HEK293 (cell line): ENCODE data around the gene AGAP1.

Experiments used
- CTCF ChIA-PET: fragments of 350-600 bp; formaldehyde crosslinking; extraction: SDS; loops from one replicate; lab custom pipeline; 2021; ENCODE audit warnings: antibody characterized with exemption; lab: Yijun Ruan, JAX
- POLR2A ChIA-PET: fragments of 300-600 bp; formaldehyde crosslinking; extraction: SDS; loops from one replicate; lab custom pipeline; 2020; ENCODE audit warnings: antibody characterized with exemption, inconsistent platforms; lab: Yijun Ruan, JAX
- H3K27ac ChIP-seq: fragments of 200-500 bp; sonication (Bioruptor generic); 2 replicates; pipeline ENCODE4 v1.5.1; 2014; ENCODE audit warnings: low read depth, low read length, control low read depth, inconsistent platforms; ENCODE audit errors: extremely low read depth
- H3K36me3 ChIP-seq, 2 experiments: fragments of 200-500 bp in 1 of 2; sonication (Bioruptor generic) in 1 of 2; 1 replicate in 1 of 2; 2 replicates in 1 of 2; pipeline ENCODE4 v1.5.1; 2014 to 2017; ENCODE audit warnings: inconsistent platforms in 2 of 2, low read length in 2 of 2; ENCODE audit not compliant: control insufficient read depth in 2 of 2, insufficient read depth in 1 of 2
- H3K4me1 ChIP-seq: fragments of 200-500 bp; sonication (Bioruptor generic); 2 replicates; pipeline ENCODE4 v1.5.1; 2014; ENCODE audit warnings: mild to moderate bottlenecking, low read length, inconsistent platforms; ENCODE audit not compliant: control insufficient read depth, insufficient read depth
- H3K4me3 ChIP-seq: 2 replicates; pipeline ENCODE4 v1.5.1; 2011; ENCODE audit warnings: low read depth, mild to moderate bottlenecking, control low read depth, low read length, moderate library complexity
- H3K9me3 ChIP-seq: fragments of 200-500 bp; sonication (Bioruptor generic); 2 replicates; pipeline ENCODE4 v1.5.1; 2014; ENCODE audit warnings: low read depth, low read length, inconsistent platforms; ENCODE audit not compliant: control insufficient read depth, insufficient read depth
- BCL11B ChIP-seq: fragments of 450-650 bp; formaldehyde crosslinking; IDR thresholded peaks from 2 replicates; pipeline ENCODE4 v1.5.1; 2016; ENCODE audit warnings: low read depth, missing biosample characterization, missing genetic modification characterization
- MYNN ChIP-seq: fragments of 450-650 bp; formaldehyde crosslinking; IDR thresholded peaks from 2 replicates; pipeline ENCODE4 v1.5.1; 2016; ENCODE audit warnings: missing biosample characterization, missing genetic modification characterization, borderline replicate concordance
- PATZ1 ChIP-seq: fragments of 450-650 bp; formaldehyde crosslinking; IDR thresholded peaks from 2 replicates; pipeline ENCODE4 v1.5.1; 2016; ENCODE audit warnings: missing biosample characterization, missing genetic modification characterization
- SALL2 ChIP-seq: fragments of 450-650 bp; formaldehyde crosslinking; IDR thresholded peaks from 2 replicates; pipeline ENCODE4 v1.5.0; 2017; ENCODE audit warnings: missing biosample characterization, mild to moderate bottlenecking, missing genetic modification characterization, borderline replicate concordance
- ZBTB1 ChIP-seq: fragments of 450-650 bp; formaldehyde crosslinking; IDR thresholded peaks from 2 replicates; pipeline ENCODE4 v1.5.1; 2016; ENCODE audit warnings: missing biosample characterization, missing genetic modification characterization
- ZIC2 ChIP-seq: fragments of 450-650 bp; formaldehyde crosslinking; IDR thresholded peaks from 2 replicates; pipeline ENCODE4 v1.5.1; 2016; ENCODE audit warnings: missing biosample characterization, missing genetic modification characterization
- ZNF121 ChIP-seq: fragments of 450-650 bp; formaldehyde crosslinking; IDR thresholded peaks from 2 replicates; pipeline ENCODE4 v1.5.1; 2016; ENCODE audit warnings: missing biosample characterization, missing genetic modification characterization
- ZNF19 ChIP-seq: fragments of 450-650 bp; formaldehyde crosslinking; IDR thresholded peaks from 2 replicates; pipeline ENCODE4; 2016; ENCODE audit warnings: missing biosample characterization, missing genetic modification characterization, low read depth
- ZNF214 ChIP-seq: fragments of 450-650 bp; formaldehyde crosslinking; IDR thresholded peaks from 2 replicates; pipeline ENCODE4 v1.5.1; 2017; ENCODE audit warnings: missing biosample characterization, mild to moderate bottlenecking, missing genetic modification characterization, borderline replicate concordance
- ZNF561 ChIP-seq: fragments of 450-650 bp; IDR thresholded peaks from 2 replicates; pipeline ENCODE4 v1.5.1; 2018; ENCODE audit warnings: missing biosample characterization, missing genetic modification characterization, borderline replicate concordance
- ZNF600 ChIP-seq: fragments of 450-650 bp; formaldehyde crosslinking; IDR thresholded peaks from 2 replicates; pipeline ENCODE4 v1.5.1; 2016; ENCODE audit warnings: missing biosample characterization, missing genetic modification characterization
- ZNF677 ChIP-seq: fragments of 450-650 bp; IDR thresholded peaks from 2 replicates; pipeline ENCODE4 v1.5.0; 2018; ENCODE audit warnings: missing biosample characterization, mild to moderate bottlenecking, missing genetic modification characterization, moderate library complexity
- ZNF792 ChIP-seq: fragments of 450-650 bp; formaldehyde crosslinking; IDR thresholded peaks from 2 replicates; pipeline ENCODE4 v1.5.1; 2016; ENCODE audit warnings: missing biosample characterization, missing genetic modification characterization
- TF ChIP-seq, protein P1 (sequence below): fragments of 450-650 bp; formaldehyde crosslinking; IDR thresholded peaks from 2 replicates; pipeline ENCODE4 v1.5.1; 2017; ENCODE audit warnings: missing biosample characterization, missing genetic modification characterization
- TF ChIP-seq, protein P2 (sequence below): fragments of 450-650 bp; formaldehyde crosslinking; IDR thresholded peaks from 2 replicates; pipeline ENCODE4 v1.5.1; 2016; ENCODE audit warnings: missing biosample characterization, missing genetic modification characterization
- TF ChIP-seq, protein P3 (sequence below): fragments of 450-650 bp; formaldehyde crosslinking; IDR thresholded peaks from 2 replicates; pipeline ENCODE4 v1.5.1; 2016; ENCODE audit warnings: missing biosample characterization, missing genetic modification characterization, low read depth
- TF ChIP-seq, protein P4 (sequence below): fragments of 450-650 bp; formaldehyde crosslinking; IDR thresholded peaks from 2 replicates; pipeline ENCODE4 v1.5.1; 2017; ENCODE audit warnings: missing biosample characterization, missing genetic modification characterization

AGAP1 gene

GRCh38 chr2:236022128-236022527, 528.3 kb downstream of the AGAP1 start (continued):
- TF ChIP-seq, protein P1, sequence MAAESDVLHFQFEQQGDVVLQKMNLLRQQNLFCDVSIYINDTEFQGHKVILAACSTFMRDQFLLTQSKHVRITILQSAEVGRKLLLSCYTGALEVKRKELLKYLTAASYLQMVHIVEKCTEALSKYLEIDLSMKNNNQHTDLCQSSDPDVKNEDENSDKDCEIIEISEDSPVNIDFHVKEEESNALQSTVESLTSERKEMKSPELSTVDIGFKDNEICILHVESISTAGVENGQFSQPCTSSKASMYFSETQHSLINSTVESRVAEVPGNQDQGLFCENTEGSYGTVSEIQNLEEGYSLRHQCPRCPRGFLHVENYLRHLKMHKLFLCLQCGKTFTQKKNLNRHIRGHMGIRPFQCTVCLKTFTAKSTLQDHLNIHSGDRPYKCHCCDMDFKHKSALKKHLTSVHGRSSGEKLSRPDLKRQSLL (tag by site-specific recombination), result no peak
- TF ChIP-seq, protein P2, sequence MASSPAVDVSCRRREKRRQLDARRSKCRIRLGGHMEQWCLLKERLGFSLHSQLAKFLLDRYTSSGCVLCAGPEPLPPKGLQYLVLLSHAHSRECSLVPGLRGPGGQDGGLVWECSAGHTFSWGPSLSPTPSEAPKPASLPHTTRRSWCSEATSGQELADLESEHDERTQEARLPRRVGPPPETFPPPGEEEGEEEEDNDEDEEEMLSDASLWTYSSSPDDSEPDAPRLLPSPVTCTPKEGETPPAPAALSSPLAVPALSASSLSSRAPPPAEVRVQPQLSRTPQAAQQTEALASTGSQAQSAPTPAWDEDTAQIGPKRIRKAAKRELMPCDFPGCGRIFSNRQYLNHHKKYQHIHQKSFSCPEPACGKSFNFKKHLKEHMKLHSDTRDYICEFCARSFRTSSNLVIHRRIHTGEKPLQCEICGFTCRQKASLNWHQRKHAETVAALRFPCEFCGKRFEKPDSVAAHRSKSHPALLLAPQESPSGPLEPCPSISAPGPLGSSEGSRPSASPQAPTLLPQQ (tag by site-specific recombination), result no peak
- TF ChIP-seq ZNF19 (tag by site-specific recombination) (no peak), MYNN (tag by site-specific recombination) (no peak), ZNF677 (tag by site-specific recombination) (no peak), ZNF792 (tag by site-specific recombination) (no peak)
- TF ChIP-seq, protein P3, sequence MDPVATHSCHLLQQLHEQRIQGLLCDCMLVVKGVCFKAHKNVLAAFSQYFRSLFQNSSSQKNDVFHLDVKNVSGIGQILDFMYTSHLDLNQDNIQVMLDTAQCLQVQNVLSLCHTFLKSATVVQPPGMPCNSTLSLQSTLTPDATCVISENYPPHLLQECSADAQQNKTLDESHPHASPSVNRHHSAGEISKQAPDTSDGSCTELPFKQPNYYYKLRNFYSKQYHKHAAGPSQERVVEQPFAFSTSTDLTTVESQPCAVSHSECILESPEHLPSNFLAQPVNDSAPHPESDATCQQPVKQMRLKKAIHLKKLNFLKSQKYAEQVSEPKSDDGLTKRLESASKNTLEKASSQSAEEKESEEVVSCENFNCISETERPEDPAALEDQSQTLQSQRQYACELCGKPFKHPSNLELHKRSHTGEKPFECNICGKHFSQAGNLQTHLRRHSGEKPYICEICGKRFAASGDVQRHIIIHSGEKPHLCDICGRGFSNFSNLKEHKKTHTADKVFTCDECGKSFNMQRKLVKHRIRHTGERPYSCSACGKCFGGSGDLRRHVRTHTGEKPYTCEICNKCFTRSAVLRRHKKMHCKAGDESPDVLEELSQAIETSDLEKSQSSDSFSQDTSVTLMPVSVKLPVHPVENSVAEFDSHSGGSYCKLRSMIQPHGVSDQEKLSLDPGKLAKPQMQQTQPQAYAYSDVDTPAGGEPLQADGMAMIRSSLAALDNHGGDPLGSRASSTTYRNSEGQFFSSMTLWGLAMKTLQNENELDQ (tag by site-specific recombination), result no peak
- TF ChIP-seq, protein P4, sequence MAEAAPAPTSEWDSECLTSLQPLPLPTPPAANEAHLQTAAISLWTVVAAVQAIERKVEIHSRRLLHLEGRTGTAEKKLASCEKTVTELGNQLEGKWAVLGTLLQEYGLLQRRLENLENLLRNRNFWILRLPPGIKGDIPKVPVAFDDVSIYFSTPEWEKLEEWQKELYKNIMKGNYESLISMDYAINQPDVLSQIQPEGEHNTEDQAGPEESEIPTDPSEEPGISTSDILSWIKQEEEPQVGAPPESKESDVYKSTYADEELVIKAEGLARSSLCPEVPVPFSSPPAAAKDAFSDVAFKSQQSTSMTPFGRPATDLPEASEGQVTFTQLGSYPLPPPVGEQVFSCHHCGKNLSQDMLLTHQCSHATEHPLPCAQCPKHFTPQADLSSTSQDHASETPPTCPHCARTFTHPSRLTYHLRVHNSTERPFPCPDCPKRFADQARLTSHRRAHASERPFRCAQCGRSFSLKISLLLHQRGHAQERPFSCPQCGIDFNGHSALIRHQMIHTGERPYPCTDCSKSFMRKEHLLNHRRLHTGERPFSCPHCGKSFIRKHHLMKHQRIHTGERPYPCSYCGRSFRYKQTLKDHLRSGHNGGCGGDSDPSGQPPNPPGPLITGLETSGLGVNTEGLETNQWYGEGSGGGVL, result no peak

DNA sequence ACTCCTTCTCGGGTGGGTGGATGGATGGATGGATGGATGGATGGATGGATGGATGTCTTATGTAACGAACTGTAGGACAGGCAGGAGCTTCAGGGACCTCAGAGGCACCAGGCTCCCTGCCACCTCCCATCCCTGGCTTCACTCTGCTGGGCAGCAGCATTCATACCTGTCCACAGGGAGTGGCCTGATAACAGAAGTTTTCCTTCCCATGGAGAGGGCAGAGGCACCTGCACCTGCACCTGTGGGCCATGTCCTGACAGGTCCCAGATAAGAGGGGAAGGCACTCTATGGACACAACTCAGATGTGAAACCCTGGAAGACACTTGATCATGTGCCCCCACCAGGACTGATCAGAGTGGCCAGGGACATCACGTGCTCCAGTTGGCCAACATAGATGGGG, 532.0 kb downstream of the AGAP1 start:
- H3K4me3 ChIP-seq, result no peak overlapping the region
- no peak overlapping the region for H3K27ac ChIP-seq
- TF ChIP-seq ZBTB1 (tag by site-specific recombination) (no peak), SALL2 (tag by site-specific recombination) (no peak), ZIC2 (tag by site-specific recombination) (no peak), ZNF600 (tag by site-specific recombination) (no peak), ZNF561 (no peak), BCL11B (no peak), ZNF214 (tag by site-specific recombination) (no peak), PATZ1 (tag by site-specific recombination) (no peak), ZNF121 (tag by site-specific recombination) (no peak)
- H3K4me1 ChIP-seq, result no peaks in the 10 kb centered on the region
- H3K36me3 ChIP-seq, result no peaks in the 10 kb centered on the region; a peak in 1 of 3 replicates
- no peaks in the 10 kb centered on the region for H3K9me3 ChIP-seq
- ChIA-PET CTCF (no interaction called here), POLR2A (no interaction called here)
